ENCODE results near the gene RTBDN. TPM values are rescaled to one million over a fixed set of nuclear protein-coding genes. Genes with fewer than 3 reads are reported as not detected.

The RTBDN gene
- total RNA-seq, 1 experiment from 2014 or later: 2.4 TPM

GRCh38 chr19:12792853-12793289, 41.5 kb downstream of the RTBDN start:
- H3K36me3 ChIP-seq (ENCODE audit: control insufficient read depth, insufficient read depth, low read length): peaks cover 2% of the 10 kb centered on the region
- H3K27ac ChIP-seq (ENCODE audit: low read length): peak overlapping the region; percentile 87
- peaks cover 27% of the 10 kb centered on the region for H3K4me1 ChIP-seq (ENCODE audit: control insufficient read depth, insufficient read depth, low read length)
- ChIA-PET CTCF (interaction anchor here (0.9 to 1.7 kb wide), 3 partner anchors 15 to 43 kb away, joined by 3 to 5 read pairs (median 4); no protein-coding TSS in a partner anchor), POLR2A (interaction anchor here (1.4 to 2.8 kb wide), 2 partner anchors 15 to 27 kb away, joined by 5 to 16 read pairs; no protein-coding TSS in a partner anchor)
- in situ Hi-C loops (cut with HindIII; ENCODE audit: low pct_unique_long_range_greater_than_20kb, low sequenced_read_pairs) (no loop called here), intact Hi-C loops (cut with micrococcal nuclease; ENCODE audit: unreplicated experiment) (no loop called here)
- DNase-seq (ENCODE audit: low read depth, low spot score): no peak
- no peaks in the 10 kb centered on the region for H3K27me3 ChIP-seq (ENCODE audit: control insufficient read depth, insufficient read depth, low read length)
- no peak for ATAC-seq
- H3K4me3 ChIP-seq (ENCODE audit: low read depth in 2 of 2, low read length in 2 of 2): peak overlapping the region; percentile 75 to 79
- no peaks in the 10 kb centered on the region for H3K9me3 ChIP-seq (ENCODE audit: control insufficient read depth, insufficient read depth, low read depth, low read length)
- TF ChIP-seq REST (IDR thresholded peaks at IDR 0.05; ENCODE audit: insufficient read depth in 1 of 2, low read depth in 2 of 2, low read length in 1 of 2) (no peak), POLR2AphosphoS5 (IDR thresholded peaks at IDR 0.05; ENCODE audit: low read depth, low read length) (no peak)
- BruUV-seq (replicated peaks): TSS peak; percentile 81

GRCh38 chr19:12792051-12792852, 42.1 kb downstream of the RTBDN start:
- ATAC-seq (no peak), DNase-seq (ENCODE audit: low read depth, low spot score) (no peak)
- Histone ChIP-seq H3K9me3 (ENCODE audit: control insufficient read depth, insufficient read depth, low read depth, low read length) (no peaks in the 10 kb centered on the region), H3K36me3 (ENCODE audit: control insufficient read depth, insufficient read depth, low read length) (peaks cover 2% of the 10 kb centered on the region), H3K27me3 (ENCODE audit: control insufficient read depth, insufficient read depth, low read length) (no peaks in the 10 kb centered on the region), H3K27ac (ENCODE audit: low read length) (peak overlapping the region; percentile 87), H3K4me3 (ENCODE audit: low read depth in 2 of 2, low read length in 2 of 2) (peak overlapping the region; percentile 75 to 79), H3K4me1 (ENCODE audit: control insufficient read depth, insufficient read depth, low read length) (peaks cover 33% of the 10 kb centered on the region)
- intact Hi-C loops (cut with micrococcal nuclease; ENCODE audit: unreplicated experiment) (no loop called here), in situ Hi-C loops (cut with HindIII; ENCODE audit: low pct_unique_long_range_greater_than_20kb, low sequenced_read_pairs) (no loop called here)
- TSS peak; percentile 90 for BruUV-seq (replicated peaks)
- CTCF ChIA-PET: interaction anchor here (1.1 to 1.7 kb wide), 2 partner anchors 15 to 27 kb away, joined by 4 to 5 read pairs; no protein-coding TSS in a partner anchor
- TF ChIP-seq POLR2AphosphoS5 (IDR thresholded peaks at IDR 0.05; ENCODE audit: low read depth, low read length) (no peak), REST (IDR thresholded peaks at IDR 0.05; ENCODE audit: insufficient read depth in 1 of 2, low read depth in 2 of 2, low read length in 1 of 2) (no peak), SIN3A (IDR thresholded peaks at IDR 0.05; ENCODE audit: borderline replicate concordance, insufficient read depth, low read depth, low read length) (peak; percentile 38; the same call in 1 of the 2 replicates), CTCF (IDR thresholded peaks at IDR 0.05) (no peak), TCF7L2 (IDR thresholded peaks at IDR 0.05; ENCODE audit: low read depth, low read length) (peak; percentile 69; the same call in 1 of the 2 replicates)
- POLR2A ChIA-PET: interaction anchor here (0.7 to 2.8 kb wide), 4 partner anchors 9 to 363 kb away, joined by 3 to 16 read pairs (median 4); no protein-coding TSS in a partner anchor

Data from Panc1 (cell line).